Kasumi-1 (cell line): ENCODE measurements around the gene TJP2.
"Not testable (repeated sequence)": the region's sequence is repeated elsewhere in the genome, so short reads cannot be mapped to it uniquely, and the experiment has no call there.

Experiments
- DNase-seq, 2 experiments: peaks; one replicate each; lab custom pipeline; 2025; lab: John Stamatoyannopoulos, UW

Gene TJP2

DNA sequence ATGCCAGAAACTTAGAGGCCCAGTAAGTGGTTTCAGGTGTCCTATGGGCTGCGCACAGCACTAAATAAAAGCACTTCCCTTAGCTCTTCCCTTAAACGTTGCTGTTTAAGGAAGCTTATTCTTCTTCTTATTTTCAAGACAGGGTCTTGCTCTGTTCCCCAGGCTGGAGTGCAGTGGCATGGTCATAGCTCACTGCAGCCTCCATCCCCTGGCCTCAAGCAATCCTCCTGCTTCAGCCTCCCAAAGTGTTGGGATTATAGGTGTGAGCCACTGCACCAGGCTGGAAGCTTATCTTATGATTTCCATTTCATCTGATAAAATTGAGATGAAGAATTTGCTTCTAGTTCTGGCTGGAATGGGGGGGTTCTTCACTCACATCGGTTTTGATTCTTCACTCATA lies 15.6 kb upstream of the TJP2 start:
- no peak for DNase-seq

DNA sequence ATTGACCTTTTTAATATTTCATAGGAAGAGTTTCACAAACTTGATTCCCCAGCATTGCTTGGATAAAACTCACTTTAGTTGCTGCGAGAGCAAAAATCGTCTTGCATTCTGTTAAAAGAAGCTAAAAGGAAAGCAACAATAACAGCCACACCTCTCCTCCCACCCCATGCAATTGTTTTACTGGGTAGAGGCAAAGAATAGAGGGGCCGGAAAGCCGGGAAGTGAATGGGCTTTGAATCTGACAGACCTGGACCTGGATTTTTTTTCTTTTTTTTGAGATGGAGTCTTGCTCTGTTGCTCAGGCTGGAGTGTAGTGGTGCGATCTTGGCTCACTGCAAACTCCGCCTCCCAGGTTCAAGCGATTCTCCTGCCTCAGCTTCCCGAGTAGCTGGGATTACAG lies 9.5 kb upstream of the TJP2 start:
- DNase-seq = not testable (repeated sequence)

DNA sequence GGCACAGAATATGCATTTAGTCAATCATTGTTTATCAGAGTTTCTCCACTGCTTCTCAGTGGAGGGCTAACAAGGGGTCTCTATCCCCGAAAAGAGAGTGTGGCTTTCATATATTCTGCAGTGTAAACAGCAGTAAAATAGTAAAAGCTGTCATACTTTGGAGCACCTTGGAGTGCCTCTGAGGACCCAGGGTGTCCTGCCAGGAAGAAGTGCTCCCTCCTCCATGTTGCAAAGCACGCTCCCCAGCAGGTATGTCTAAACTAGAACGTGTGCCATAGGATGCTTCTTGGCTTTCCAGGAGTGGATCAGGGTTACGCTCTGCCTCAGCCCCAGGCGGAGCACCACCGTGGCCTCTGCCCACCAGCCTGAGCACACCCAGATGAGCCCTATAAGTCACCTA lies 8.5 kb upstream of the TJP2 start:
- DNase-seq = no peak

DNA sequence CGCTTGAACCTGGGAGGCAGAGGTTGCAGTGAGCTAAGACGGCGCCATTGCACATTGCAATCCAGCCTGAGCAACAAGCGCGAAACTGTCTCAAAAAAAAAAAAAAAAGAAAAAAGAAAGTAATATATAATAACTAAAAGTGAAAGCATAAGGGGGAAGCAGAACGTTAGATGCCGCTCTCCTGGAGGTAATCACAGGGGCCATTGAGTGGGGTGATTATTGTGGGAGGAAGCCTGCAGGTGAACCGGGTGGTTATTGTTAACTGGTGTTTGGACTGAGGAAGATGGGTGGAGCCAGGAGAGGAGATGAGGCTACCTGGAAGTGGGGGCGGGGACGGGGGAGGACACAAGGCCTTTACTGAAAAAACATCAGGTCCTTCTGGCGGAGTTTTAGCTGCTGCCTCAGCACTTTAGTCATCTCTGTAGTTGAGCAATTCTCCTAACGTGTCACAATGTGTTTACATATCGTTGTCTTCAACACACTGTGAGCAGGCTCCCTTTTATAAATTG lies 5.3 kb upstream of the TJP2 start:
- no peak for DNase-seq

DNA sequence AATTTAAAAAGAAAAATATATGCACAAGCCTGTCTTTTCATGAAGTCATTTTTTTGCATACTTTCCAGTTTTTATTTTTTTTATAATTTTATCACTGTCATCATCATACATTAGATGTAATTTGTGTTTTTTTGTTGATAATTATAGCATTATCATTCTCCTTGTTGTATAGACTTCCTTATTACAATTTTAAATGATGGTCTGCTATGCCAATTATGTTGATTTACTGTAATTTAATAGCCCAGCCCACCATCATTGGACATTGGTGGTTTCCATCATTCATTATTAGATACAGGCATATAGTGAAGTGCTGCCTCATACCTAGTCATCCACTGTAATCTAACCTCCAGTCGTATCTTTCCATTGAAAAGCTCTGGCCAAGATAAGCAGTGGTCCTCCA lies 3.8 kb upstream of the TJP2 start:
- DNase-seq = no peak

DNA sequence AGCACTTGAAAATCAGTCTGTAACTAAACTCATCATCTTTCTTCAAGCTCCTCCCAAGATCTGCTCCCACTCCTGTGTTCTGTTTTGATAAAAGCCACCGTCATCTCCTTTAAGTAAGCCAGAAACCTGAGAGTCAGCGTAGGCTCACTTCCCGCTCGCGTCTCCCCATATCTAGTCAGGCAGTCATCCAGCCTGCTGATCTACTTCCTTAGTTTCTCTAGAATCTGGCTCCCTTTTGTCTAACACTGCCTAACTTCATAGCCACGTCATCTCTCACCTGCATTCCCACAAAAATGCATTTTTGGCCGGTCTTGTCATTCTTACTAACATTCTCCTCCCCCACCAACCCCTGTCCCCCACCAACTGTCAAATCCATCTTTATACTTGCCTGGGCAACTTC lies 3.0 kb upstream of the TJP2 start:
- DNase-seq = no peak

DNA sequence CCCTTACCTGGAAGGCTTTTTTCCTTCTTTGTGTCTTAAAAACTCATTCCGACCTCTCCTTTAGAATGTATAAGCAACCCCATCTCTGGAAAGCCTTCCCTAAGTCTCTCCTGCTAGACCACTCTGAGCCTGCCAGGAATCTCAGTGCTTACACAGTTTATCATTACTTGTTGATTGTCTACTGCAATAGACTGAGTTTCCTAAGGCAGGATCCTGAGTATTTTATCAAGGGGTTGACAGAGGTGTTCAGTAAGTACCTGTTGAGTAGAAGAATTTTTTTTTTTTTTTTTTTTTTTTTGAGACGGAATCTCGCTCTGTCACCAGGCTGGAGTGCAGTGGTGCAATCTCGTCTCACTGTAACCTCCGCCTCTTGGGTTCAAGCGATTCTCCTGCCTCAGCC lies 2.6 kb upstream of the TJP2 start:
- DNase-seq = no peak

DNA sequence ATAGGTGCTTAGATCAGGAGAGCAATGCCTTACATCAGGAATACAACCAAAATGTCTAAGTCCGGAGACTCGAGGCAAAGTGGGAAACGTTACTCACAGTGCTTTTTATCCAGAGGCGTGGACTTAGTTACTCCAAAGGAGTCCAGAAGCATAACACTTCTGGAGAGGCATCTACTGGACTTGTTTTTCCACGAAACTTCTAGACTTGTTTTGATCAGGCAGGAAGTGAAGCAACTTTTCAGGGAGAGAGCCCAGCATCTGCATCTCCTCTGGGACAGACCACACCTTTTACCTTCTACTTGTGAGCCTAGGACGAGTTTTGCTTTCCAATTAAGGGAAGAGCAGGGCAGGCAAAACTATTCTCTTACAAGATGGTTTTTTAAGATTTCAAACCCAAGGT lies 1.2 kb upstream of the TJP2 start:
- DNase-seq = no peak

DNA sequence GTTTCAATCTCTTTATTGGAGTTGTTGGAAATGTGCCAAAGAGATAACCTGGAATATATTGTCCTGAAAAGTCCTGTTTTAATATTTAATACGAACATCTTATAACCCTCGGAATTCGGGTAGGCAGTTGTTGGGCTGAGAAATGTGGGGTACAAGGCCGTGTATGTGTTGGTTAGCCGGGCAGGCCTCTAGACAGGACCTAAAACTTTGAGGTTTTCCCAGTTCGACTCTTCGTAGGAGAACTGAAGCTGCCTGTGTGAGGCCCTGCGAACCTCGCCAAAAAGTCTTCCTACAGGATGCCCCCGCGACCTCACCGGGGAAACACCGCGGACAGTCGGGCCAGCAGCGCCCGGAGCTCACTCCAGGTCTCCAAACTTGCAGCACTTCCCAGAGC lies 583 bp upstream of the TJP2 start:
- DNase-seq = peak in 1 of 2 experiments; percentile 48

DNA sequence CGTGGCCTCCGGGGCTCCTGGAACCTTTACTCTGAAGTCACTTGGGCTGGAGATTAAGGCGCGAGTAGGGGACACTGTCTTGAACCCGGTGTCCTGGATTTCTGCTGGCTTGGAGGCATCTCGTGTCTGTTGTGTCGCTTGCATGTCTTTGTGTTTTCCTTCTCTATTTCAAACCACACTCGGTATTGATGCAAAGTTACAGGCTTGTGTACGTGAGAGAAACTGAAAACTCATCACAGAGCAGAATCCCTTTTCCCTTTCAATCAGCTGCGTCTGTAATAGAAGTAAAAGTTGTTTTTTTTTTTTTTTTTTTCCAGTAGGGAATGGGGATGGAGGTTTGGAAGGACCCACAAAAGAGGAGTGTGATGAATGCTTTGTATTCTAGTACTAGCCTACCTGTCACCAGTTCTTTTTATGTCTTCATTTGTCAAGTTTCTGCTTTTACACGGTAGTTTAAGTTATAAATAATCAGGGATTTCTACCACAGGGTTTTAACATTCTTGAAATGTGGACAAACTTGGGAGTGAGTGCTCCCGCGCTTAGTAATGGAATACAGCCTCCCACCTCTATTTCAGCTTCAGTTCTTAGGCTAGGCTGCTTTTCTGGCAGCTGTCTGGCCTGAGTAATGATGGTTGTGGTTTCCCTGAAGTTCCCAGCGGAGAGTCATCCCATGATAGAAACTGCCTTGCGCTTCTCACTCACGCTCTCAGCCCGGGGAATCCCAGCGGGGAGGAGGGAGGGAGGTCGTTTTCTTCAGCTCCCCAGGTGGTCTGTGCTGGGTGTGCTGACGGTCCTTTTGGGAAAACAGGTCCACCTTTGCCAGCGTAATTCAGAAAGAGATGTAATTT lies 763 bp downstream of the TJP2 start:
- DNase-seq = peak; percentile 23 to 35

DNA sequence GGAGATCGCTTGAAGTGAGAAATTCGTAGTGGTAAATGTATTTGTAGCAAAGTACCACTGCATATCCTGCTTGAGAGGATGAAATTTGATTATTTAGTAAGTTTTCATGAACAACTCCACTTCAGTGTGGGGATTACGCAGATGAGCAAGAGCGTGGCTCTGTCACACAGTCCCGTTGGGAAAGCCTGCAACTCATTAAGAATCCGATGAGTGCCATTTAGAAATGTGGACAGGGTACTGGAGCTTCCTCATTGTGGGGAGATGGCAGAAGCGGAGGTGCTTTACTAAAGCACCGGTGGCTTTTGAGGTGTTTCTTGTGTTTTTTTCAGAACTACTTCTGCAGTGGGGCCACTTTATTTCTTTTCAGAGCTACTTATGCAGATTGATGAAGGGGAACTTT lies 1.4 kb downstream of the TJP2 start:
- DNase-seq = peak in 1 of 2 experiments; percentile 16

DNA sequence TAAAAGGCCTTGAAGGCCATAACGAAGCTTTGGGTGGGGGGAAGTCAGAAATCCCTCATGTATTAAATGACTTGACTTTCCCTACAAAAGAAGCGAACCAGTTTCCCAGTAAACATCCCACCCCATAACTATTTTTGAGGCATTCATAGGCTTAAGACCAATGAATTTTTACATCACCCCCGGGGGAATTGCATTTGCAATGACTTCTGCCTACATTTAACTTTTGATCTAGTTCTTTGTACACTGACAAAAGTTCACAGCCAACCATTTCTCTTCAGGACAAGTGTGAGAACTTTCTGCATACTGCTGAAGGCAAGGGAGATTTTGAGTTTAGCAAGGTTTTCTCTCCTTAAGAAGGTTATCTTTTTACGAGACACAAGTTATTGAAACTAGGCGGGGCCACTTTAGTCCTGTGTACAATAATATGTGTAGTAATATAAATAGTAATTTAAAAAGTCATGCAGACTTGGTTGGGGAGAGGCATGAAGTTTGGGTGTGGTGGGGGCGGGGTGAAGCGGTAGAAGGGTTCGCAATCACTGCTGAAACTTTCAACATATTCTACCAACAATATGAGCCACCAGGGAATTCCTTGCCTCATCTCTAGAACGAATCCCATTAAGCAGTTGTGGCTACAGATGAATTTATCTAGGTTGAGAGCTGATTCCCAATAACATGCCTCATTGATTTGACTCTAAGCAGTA lies 2.5 kb downstream of the TJP2 start:
- DNase-seq = no peak

DNA sequence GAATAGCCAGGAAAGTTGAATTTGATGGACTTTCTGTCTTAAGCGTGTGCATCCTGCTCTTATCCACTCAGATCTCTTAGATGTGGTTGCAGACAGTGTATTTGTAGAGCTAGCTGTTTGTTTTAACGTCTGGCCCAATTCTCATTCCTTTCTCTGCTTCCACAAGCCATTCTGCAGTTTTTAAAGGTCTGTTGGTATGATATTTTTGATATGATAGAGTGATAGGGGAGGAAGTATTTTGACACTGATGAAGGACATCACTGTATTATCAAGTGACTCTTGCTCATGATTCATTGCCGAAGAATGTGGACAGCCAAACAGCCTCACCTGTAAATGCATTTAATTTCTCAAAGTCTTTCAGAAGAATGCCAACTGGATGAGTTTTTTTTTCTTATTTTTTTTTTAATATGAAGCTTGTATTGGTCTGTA lies 4.5 kb downstream of the TJP2 start:
- no peak for DNase-seq

DNA sequence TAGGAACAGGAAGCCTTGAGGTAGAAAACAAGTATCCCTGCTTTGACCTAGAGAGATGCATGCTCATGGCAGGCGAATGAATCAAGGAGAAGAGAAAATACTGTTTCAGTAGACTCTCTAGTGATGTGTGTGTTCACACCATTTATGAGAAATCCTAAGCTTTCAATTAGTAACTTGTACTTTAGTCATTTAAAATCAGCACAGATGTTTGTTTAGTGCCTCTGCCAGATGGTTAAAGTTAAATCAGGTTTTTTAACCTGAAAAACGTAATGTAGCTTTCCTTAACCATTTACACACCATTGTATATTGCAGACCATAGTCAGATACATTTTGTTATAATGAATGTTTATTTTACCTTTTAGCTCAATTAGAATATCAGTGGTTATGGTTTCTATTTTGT lies 5.0 kb downstream of the TJP2 start:
- no peak for DNase-seq

DNA sequence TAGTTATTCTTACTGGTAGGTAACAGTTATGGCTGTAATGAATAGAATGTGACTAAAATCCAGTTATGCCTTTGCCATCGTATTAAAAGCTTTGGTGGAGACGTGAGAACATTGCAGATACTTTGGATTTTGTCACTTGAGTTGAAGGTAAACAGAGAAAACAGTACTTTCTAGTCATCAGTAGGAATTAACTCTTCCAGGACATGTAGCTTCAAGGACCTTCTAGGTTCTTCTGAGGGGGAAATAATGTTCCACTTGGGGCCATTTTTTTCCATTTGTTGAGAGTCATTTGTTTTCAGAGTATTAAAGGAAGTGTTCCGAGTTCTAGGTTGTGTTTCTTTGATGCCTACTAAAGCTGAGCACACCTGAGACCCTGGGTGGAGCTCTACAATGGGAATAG lies 6.1 kb downstream of the TJP2 start:
- DNase-seq = no peak

DNA sequence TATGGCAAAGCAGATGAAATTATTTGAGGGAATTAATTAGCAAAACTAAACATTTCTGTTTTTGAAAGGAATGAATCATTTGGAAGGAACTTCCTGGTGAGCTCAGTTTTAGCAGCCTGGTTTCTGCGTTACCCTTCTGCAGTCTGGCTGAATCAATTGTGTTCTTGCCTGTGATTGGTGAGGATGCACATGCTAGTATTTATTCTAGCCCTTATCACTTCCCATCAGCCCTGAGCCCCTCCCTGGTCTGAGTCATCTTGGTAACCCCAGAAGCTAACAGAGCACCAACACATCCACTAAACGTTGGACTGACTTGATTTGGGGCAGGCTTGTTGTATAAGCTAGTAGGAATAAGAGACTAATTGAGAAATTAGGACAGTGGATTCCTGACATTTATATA lies 6.6 kb downstream of the TJP2 start:
- peak; percentile 53 to 58 for DNase-seq

DNA sequence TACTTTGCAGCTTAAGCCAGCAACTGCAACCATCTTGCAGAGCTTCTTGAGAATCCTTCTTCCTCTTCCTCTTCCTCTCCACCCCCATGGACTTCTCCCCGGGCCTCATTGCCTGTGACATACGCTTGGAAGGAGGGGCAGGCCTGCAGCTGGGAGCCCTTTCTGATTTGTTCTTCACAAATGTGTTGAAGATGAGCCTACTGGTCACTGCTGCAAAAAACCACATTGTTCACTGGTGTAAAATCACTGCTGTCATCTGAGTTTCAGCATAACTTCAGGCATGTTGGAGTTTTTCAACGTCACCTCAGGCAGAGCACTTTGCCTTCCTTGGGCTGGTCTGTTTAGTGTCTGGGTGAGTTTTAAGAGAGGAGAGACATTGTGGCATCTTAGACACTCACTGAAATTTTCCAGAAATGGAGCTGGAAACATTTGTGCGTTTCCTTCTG lies 7.9 kb downstream of the TJP2 start:
- DNase-seq = peak; percentile 27 to 30

DNA sequence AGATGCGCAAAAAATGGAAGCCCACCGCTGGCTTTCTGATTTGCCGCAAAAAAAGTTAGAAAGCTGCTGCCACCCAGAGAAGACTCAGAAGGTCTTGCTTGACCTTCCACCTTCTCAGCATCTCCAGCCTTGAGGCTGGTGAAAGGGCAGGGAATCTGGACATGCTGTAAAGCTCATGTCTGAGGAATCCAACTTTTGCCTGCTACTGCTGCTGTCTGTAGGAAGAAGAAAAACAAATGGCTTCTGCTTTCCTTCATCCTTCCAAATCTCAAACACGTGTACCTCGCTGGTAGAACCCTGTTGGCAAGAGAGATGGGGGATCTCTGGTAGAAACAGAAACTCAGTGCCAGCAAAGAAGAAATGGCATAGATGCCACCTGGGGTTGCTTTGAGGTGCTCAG lies 10.2 kb downstream of the TJP2 start:
- no peak for DNase-seq

DNA sequence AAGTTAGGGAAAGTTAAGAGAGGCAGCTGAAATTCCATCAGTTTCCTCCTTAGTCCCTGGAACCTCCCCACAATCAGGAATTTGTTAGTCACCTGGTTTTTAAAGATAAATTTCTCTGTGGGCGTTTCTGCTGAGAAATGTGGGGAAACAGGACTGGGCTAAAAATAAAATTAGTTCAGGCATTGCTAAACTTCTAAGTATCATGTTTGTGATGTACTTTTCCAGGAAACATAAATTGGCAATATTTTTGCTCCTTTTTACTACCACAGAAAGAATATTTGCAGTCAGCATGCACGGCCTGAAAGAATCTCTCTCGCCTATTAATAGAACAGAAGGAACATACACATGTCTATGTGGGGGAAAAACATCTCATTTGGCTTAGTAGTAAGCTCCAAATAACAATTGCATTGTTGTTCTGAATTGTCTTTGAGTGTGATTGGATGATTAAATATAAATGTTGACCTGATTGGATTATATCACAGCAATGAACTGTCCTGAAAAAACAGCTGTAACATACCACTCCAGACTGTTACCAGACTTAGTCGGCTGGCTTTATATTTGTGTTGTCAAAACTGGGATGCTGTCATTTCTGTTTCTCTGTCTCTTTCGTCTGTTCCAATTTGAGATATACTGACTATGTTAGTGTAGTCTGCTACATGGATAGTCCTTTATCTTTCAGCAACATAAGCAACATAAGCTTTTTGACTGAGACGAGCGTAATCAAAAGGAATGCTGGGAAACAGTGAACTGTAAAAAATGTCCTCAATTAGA lies 12.9 kb downstream of the TJP2 start:
- DNase-seq = no peak

DNA sequence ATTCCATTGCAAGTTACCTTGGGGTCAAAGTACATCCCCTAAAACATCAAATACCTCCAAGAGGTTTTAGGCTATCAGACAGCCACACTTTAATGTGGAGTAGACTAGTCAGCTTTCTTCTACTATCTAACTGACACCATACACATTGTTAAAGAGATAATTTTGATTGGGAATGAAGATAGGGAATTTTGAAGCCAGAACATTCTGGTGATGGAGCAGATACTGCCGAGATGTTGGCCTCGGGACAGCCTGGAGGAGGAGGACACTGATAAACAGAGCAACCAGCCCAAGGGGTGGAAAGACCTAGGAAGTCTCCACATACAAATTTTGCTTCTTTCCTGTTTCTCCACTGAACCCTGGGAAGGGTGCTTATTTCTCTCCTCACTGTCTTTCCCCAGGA lies 14.9 kb downstream of the TJP2 start:
- DNase-seq = no peak

DNA sequence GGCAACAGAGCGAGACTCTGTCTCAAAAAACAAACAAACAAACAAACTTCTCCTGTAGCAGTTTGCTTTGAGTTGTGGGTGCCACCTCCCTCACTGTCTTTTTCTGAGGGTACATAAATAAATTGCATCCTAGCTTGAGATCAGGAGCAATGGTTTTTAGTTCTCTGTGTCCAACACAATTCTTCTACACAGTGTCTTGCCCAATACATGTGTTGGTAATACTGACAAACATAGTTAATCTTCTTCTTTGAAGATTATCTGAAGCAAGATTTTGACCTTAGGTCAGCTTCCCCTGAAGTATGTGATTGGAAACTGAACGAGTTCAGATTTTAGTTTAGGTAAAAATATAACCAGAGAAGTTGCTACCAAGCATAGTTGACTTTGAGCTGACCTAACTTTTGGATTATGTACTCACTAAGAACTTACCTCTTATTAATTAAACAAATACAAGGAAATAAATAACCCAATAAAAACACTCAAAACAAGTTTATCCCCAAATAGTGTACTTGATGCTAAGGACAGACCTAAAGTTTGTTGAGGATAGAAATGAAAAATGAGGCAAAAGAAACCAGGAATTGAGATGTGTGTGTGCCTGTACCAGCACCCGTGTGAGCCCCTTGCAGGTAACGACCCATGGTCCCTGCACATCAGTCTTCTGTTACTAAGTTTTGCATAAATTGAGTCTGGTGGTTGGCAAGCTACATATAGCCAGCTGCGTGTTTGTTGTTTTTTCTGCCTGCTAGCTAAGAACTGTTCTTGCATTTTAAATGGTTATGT lies 16.2 kb downstream of the TJP2 start:
- DNase-seq = no peak

DNA sequence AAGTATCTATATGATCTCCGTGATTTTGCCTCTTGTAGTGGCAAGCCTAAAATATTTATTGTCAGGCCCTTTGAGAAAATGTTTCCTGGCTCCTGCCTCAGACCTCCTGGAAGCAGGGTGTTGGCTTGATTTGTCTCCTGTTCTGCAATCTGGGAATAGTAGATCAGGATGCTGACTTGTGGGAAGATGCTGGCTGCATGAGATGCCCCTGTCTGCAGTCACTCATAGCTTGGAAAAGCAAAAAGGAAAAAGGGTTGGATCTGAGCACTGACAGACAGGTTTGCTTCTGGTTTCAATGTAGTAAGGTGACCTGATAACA lies 16.7 kb downstream of the TJP2 start:
- DNase-seq = no peak
